ENCODE results near the gene RAPGEF2.
A peak's percentile ranks its signal among the peaks of the same experiment; 100 is the strongest.
"Not testable (repeated sequence)": the region's sequence is repeated elsewhere in the genome, so short reads cannot be mapped to it uniquely, and the experiment has no call there.

The RAPGEF2 gene

GRCh38 chr4:159315879-159316278 is 213.0 kb downstream of the RAPGEF2 start:
- DNase-seq (ENCODE audit: low read depth): not testable (repeated sequence)

- DNase-seq (ENCODE audit: low read depth): no peak
Observed at GRCh38 chr4:159317203-159317602, 214.3 kb downstream of the RAPGEF2 start.

- no peak for DNase-seq (ENCODE audit: low read depth)
Observed at GRCh38 chr4:159319027-159319426, 216.1 kb downstream of the RAPGEF2 start.

- no peak for DNase-seq (ENCODE audit: low read depth)
Observed at GRCh38 chr4:159326480-159326879, 223.6 kb downstream of the RAPGEF2 start.

GRCh38 chr4:159328766-159329165 is 225.9 kb downstream of the RAPGEF2 start:
- no peak for DNase-seq (ENCODE audit: low read depth)

- DNase-seq (ENCODE audit: low read depth): no peak
Observed at GRCh38 chr4:159334461-159334860, 231.6 kb downstream of the RAPGEF2 start.

- DNase-seq (ENCODE audit: low read depth): peak; percentile 4
Observed at GRCh38 chr4:159337041-159337440, 234.2 kb downstream of the RAPGEF2 start.

- DNase-seq (ENCODE audit: low read depth): peak; percentile 2
Observed at GRCh38 chr4:159341522-159341921, 238.6 kb downstream of the RAPGEF2 start.

- no peak for DNase-seq (ENCODE audit: low read depth)
Observed at GRCh38 chr4:159342374-159342773, 239.5 kb downstream of the RAPGEF2 start.

- DNase-seq (ENCODE audit: low read depth): no peak
Observed at GRCh38 chr4:159343116-159343515, 240.2 kb downstream of the RAPGEF2 start.

- no peak for DNase-seq (ENCODE audit: low read depth)
Observed at GRCh38 chr4:159344877-159345276, 242.0 kb downstream of the RAPGEF2 start.

GRCh38 chr4:159346681-159347080 is 243.8 kb downstream of the RAPGEF2 start:
- DNase-seq (ENCODE audit: low read depth): no peak

- DNase-seq (ENCODE audit: low read depth): no peak
Observed at GRCh38 chr4:159347813-159348212, 244.9 kb downstream of the RAPGEF2 start.

GRCh38 chr4:159349332-159349731 is 246.5 kb downstream of the RAPGEF2 start:
- no peak for DNase-seq (ENCODE audit: low read depth)

- no peak for DNase-seq (ENCODE audit: low read depth)
Observed at GRCh38 chr4:159352609-159353008, 249.7 kb downstream of the RAPGEF2 start.

- DNase-seq (ENCODE audit: low read depth): no peak
Observed at GRCh38 chr4:159353422-159354116, 250.7 kb downstream of the RAPGEF2 start.

- DNase-seq (ENCODE audit: low read depth): no peak
Observed at GRCh38 chr4:159355466-159355865, 252.6 kb downstream of the RAPGEF2 start.

GRCh38 chr4:159357350-159357749 is 254.5 kb downstream of the RAPGEF2 start:
- no peak for DNase-seq (ENCODE audit: low read depth)

- peak; percentile 73 for DNase-seq (ENCODE audit: low read depth)
Observed at GRCh38 chr4:159358226-159358625, 255.3 kb downstream of the RAPGEF2 start.

- peak; percentile 79 for DNase-seq (ENCODE audit: low read depth)
Observed at GRCh38 chr4:159360549-159360948, 257.7 kb downstream of the RAPGEF2 start.

GRCh38 chr4:159363361-159363760 is 260.5 kb downstream of the RAPGEF2 start:
- no peak for DNase-seq (ENCODE audit: low read depth)

GRCh38 chr4:159366966-159367780 is 264.3 kb downstream of the RAPGEF2 start:
- DNase-seq (ENCODE audit: low read depth): no peak

GRCh38 chr4:159367781-159368080 is 264.9 kb downstream of the RAPGEF2 start:
- DNase-seq (ENCODE audit: low read depth): no peak

GRCh38 chr4:159368320-159368719 is 265.4 kb downstream of the RAPGEF2 start:
- DNase-seq (ENCODE audit: low read depth): no peak
